Calu3 (cell line): Measurements from ENCODE around the gene NARS2. TPM values are rescaled to one million over a fixed set of nuclear protein-coding genes. Genes with fewer than 3 reads are reported as not detected.
"Not testable (repeated sequence)": the region's sequence is repeated elsewhere in the genome, so short reads cannot be mapped to it uniquely, and the experiment has no call there.

Experiments
- BruUV-seq: library from RNA; stranded (reverse); fragments of 400-500 nt; replicated peaks from 2 replicates; lab custom pipeline; 2021; lab: Mats Ljungman, UMichigan
- CTCF ChIA-PET: fragments of 300-600 bp; sonication (Branson Sonifier 250); formaldehyde crosslinking; loops from one replicate; lab custom pipeline; 2022; ENCODE audit warnings: antibody characterized with exemption; lab: Charles Lee
- DNase-seq: peaks from one replicate; pipeline ENCODE4 v3.0.0; 2022
- H3K27ac Mint-ChIP-seq: one replicate; pipeline ENCODE4 v1.8.0; 2022; ENCODE audit warnings: mixed read lengths; ENCODE audit not compliant: unreplicated experiment
- H3K27me3 Mint-ChIP-seq: one replicate; pipeline ENCODE4 v1.8.0; 2022; ENCODE audit warnings: mixed read lengths; ENCODE audit not compliant: unreplicated experiment
- H3K36me3 Mint-ChIP-seq: one replicate; pipeline ENCODE4 v1.8.0; 2022; ENCODE audit warnings: mild to moderate bottlenecking, moderate library complexity, mixed read lengths; ENCODE audit not compliant: insufficient read depth, unreplicated experiment
- H3K4me1 Mint-ChIP-seq: one replicate; pipeline ENCODE4 v1.8.0; 2022; ENCODE audit warnings: mild to moderate bottlenecking, low read depth, mixed read lengths; ENCODE audit not compliant: unreplicated experiment
- H3K4me3 Mint-ChIP-seq: one replicate; pipeline ENCODE4 v1.8.0; 2022; ENCODE audit warnings: mild to moderate bottlenecking, low read depth, moderate library complexity, mixed read lengths; ENCODE audit not compliant: unreplicated experiment
- H3K9me3 Mint-ChIP-seq: one replicate; pipeline ENCODE4 v1.8.0; 2022; ENCODE audit warnings: low read depth, mixed read lengths; ENCODE audit not compliant: unreplicated experiment
- CTCF ChIP-seq: fragments of 200-600 bp; IDR thresholded peaks from one replicate; pipeline ENCODE4 v1.8.0; 2022; ENCODE audit warnings: antibody characterized with exemption; ENCODE audit not compliant: unreplicated experiment
- intact Hi-C: fragments of 100-400 bp; cut with micrococcal nuclease; formaldehyde crosslinking; loops from one replicate; pipeline ENCODE4 v1.10.0; 2022; ENCODE audit not compliant: unreplicated experiment
- total RNA-seq: library from RNA; stranded (reverse); gene quantifications from 2 replicates; pipeline ENCODE4 v1.2.3, GENCODE V29; 2022

The NARS2 gene
- total RNA-seq, 1 experiment from 2014 or later = 17.8 TPM

- no peak overlapping the region for H3K27ac Mint-ChIP-seq
- no peaks in the 10 kb centered on the region for H3K27me3 Mint-ChIP-seq
These were observed 54.4 kb downstream of the NARS2 start for GRCh38 chr11:78520230-78520629.

GRCh38 chr11:78516281-78516680 lies 58.4 kb downstream of the NARS2 start:
- CTCF ChIA-PET = no interaction called here
- Mint-ChIP-seq H3K27ac (no peak overlapping the region), H3K9me3 (no peaks in the 10 kb centered on the region), H3K4me1 (no peaks in the 10 kb centered on the region), H3K27me3 (no peaks in the 10 kb centered on the region), H3K4me3 (no peak overlapping the region), H3K36me3 (no peaks in the 10 kb centered on the region)
- BruUV-seq = no TSS peak
- intact Hi-C loops = no loop called here
- no peak for TF ChIP-seq CTCF
- no peak for DNase-seq

More at GRCh38 chr11:78520230-78520629, 54.4 kb downstream of the NARS2 start:
- no TSS peak for BruUV-seq
- TF ChIP-seq CTCF = no peak
- Mint-ChIP-seq H3K36me3 (no peaks in the 10 kb centered on the region), H3K9me3 (no peaks in the 10 kb centered on the region), H3K4me3 (no peak overlapping the region), H3K4me1 (no peaks in the 10 kb centered on the region)
- DNase-seq = no peak
- intact Hi-C loops = no loop called here
- CTCF ChIA-PET = no interaction called here

GRCh38 chr11:78514922-78515502 lies 59.7 kb downstream of the NARS2 start:
- no peaks in the 10 kb centered on the region for H3K27me3 Mint-ChIP-seq
- H3K36me3 Mint-ChIP-seq = no peaks in the 10 kb centered on the region
- no peak overlapping the region for H3K4me3 Mint-ChIP-seq
- CTCF ChIA-PET = no interaction called here
- DNase-seq = no peak
- TF ChIP-seq CTCF = no peak
- H3K27ac Mint-ChIP-seq = no peak overlapping the region
- intact Hi-C loops = no loop called here
- no TSS peak for BruUV-seq
- H3K4me1 Mint-ChIP-seq = no peaks in the 10 kb centered on the region
- no peaks in the 10 kb centered on the region for H3K9me3 Mint-ChIP-seq

- H3K27me3 Mint-ChIP-seq, intact Hi-C loops, BruUV-seq, H3K4me1 Mint-ChIP-seq, H3K9me3 Mint-ChIP-seq, H3K4me3 Mint-ChIP-seq, H3K36me3 Mint-ChIP-seq, CTCF ChIA-PET, H3K27ac Mint-ChIP-seq, DNase-seq: not testable (repeated sequence)
These were observed 61.6 kb downstream of the NARS2 start for GRCh38 chr11:78513085-78513484.

GRCh38 chr11:78510597-78510996 lies 64.1 kb downstream of the NARS2 start:
- H3K36me3 Mint-ChIP-seq = no peaks in the 10 kb centered on the region
- CTCF ChIA-PET = no interaction called here
- H3K27me3 Mint-ChIP-seq = no peaks in the 10 kb centered on the region
- H3K27ac Mint-ChIP-seq = no peak overlapping the region
- DNase-seq = no peak
- no TSS peak for BruUV-seq
- intact Hi-C loops = no loop called here
- no peak overlapping the region for H3K4me3 Mint-ChIP-seq
- TF ChIP-seq CTCF = no peak
- no peaks in the 10 kb centered on the region for H3K4me1 Mint-ChIP-seq
- no peaks in the 10 kb centered on the region for H3K9me3 Mint-ChIP-seq
